ENCODE results near the gene KSR1. TPM values are rescaled to one million over a fixed set of nuclear protein-coding genes. Genes with fewer than 3 reads are reported as not detected.
"Not testable (repeated sequence)": the region's sequence is repeated elsewhere in the genome, so short reads cannot be mapped to it uniquely, and the experiment has no call there.

The KSR1 gene
- total RNA-seq, 4 donors from 2014 or later, result 10.0 to 15.2 (median 13.9) TPM

- no peaks in the 10 kb centered on the region for H3K27me3 ChIP-seq
- no peaks in the 10 kb centered on the region for H3K36me3 ChIP-seq
- no peak overlapping the region for H3K4me3 ChIP-seq
- H3K4me1 ChIP-seq, result no peaks in the 10 kb centered on the region
- no peak for ATAC-seq
- TF ChIP-seq POLR2AphosphoS5 (IDR thresholded peaks at IDR 0.05), result no peak
- TF ChIP-seq POLR2A (IDR thresholded peaks at IDR 0.05), result no peak
- no peak for TF ChIP-seq EP300 (IDR thresholded peaks at IDR 0.05)
- TF ChIP-seq CTCF (IDR thresholded peaks at IDR 0.05), result no peak
- peaks cover 0 to 4% (median 0%) of the 10 kb centered on the region in 3 donors for H3K9me3 ChIP-seq
- no CpG with 5 or more reads among the region's 3 CpGs for WGBS, 2 donors (ENCODE audit: low coverage in 1 of 2)
- no peak overlapping the region for H3K27ac ChIP-seq
Measured at GRCh38 chr17:27425991-27426390, 30.3 kb upstream of the KSR1 start.

- H3K27ac ChIP-seq, H3K4me3 ChIP-seq, H3K4me1 ChIP-seq, H3K9me3 ChIP-seq, H3K36me3 ChIP-seq, ATAC-seq, H3K27me3 ChIP-seq: not testable (repeated sequence)
- no CpG with 5 or more reads among the region's 3 CpGs for WGBS, 2 donors (ENCODE audit: low coverage in 1 of 2)
Measured at GRCh38 chr17:27426471-27426870, 29.8 kb upstream of the KSR1 start.

- not testable (repeated sequence) for H3K9me3 ChIP-seq, H3K27ac ChIP-seq, H3K4me1 ChIP-seq, H3K36me3 ChIP-seq, ATAC-seq, H3K27me3 ChIP-seq, H3K4me3 ChIP-seq
- 78 to 89% methylated on average over 3 to 5 of the region's 5 CpGs for WGBS, 2 donors (ENCODE audit: low coverage in 1 of 2)
Measured at GRCh38 chr17:27427166-27427862, 28.9 kb upstream of the KSR1 start.

GRCh38 chr17:27428781-27429505 lies 27.3 kb upstream of the KSR1 start:
- no peak for ATAC-seq
- Histone ChIP-seq H3K9me3 (peaks cover 0 to 4% (median 0%) of the 10 kb centered on the region in 3 donors), H3K4me3 (no peak overlapping the region), H3K27me3 (no peaks in the 10 kb centered on the region), H3K4me1 (no peaks in the 10 kb centered on the region), H3K27ac (no peak overlapping the region), H3K36me3 (no peaks in the 10 kb centered on the region)
- 100% methylated on average over 1 to 2 of the region's 9 CpGs for WGBS, 2 donors (ENCODE audit: low coverage in 1 of 2)
- TF ChIP-seq EP300 (IDR thresholded peaks at IDR 0.05) (no peak), POLR2AphosphoS5 (IDR thresholded peaks at IDR 0.05) (no peak), CTCF (IDR thresholded peaks at IDR 0.05) (no peak), POLR2A (IDR thresholded peaks at IDR 0.05) (no peak)

- Histone ChIP-seq H3K9me3 (peaks cover 0 to 4% (median 0%) of the 10 kb centered on the region in 3 donors), H3K4me1 (no peaks in the 10 kb centered on the region)
- WGBS, 2 donors (ENCODE audit: low coverage in 1 of 2), result no CpG with 5 or more reads among the region's 21 CpGs
Measured at GRCh38 chr17:27429666-27430382, 26.4 kb upstream of the KSR1 start.

More at GRCh38 chr17:27429666-27430382, 26.4 kb upstream of the KSR1 start:
- Histone ChIP-seq H3K27me3 (no peaks in the 10 kb centered on the region), H3K4me3 (no peak overlapping the region), H3K27ac (no peak overlapping the region), H3K36me3 (no peaks in the 10 kb centered on the region)
- no peak for ATAC-seq
- no peak for TF ChIP-seq POLR2AphosphoS5 (IDR thresholded peaks at IDR 0.05)
- TF ChIP-seq POLR2A (IDR thresholded peaks at IDR 0.05), result no peak
- TF ChIP-seq EP300 (IDR thresholded peaks at IDR 0.05), result no peak
- no peak for TF ChIP-seq CTCF (IDR thresholded peaks at IDR 0.05)
